NCI-H128 (cell line): Measurements from ENCODE around the gene TM6SF1.
"Not testable (repeated sequence)": the region's sequence is repeated elsewhere in the genome, so short reads cannot be mapped to it uniquely, and the experiment has no call there.

ENCODE experiments used
- DNase-seq: peaks from one replicate; lab custom pipeline; 2025; ENCODE audit not compliant: unreplicated experiment; lab: John Stamatoyannopoulos, UW

TM6SF1 gene

GRCh38 chr15:83115410-83115809, 8.0 kb downstream of the TM6SF1 start:
- no peak for DNase-seq

- DNase-seq: no peak
Observed at GRCh38 chr15:83115831-83116565, 8.6 kb downstream of the TM6SF1 start.

- DNase-seq: no peak
Observed at GRCh38 chr15:83118291-83118827, 10.9 kb downstream of the TM6SF1 start.

GRCh38 chr15:83118968-83119367, 11.5 kb downstream of the TM6SF1 start:
- DNase-seq: no peak

- DNase-seq: no peak
Observed at GRCh38 chr15:83119968-83120581, 12.6 kb downstream of the TM6SF1 start.

- no peak for DNase-seq
Observed at GRCh38 chr15:83123529-83123928, 16.1 kb downstream of the TM6SF1 start.

- no peak for DNase-seq
Observed at GRCh38 chr15:83127547-83128150, 20.2 kb downstream of the TM6SF1 start.

- DNase-seq: no peak
Observed at GRCh38 chr15:83129791-83130190, 22.3 kb downstream of the TM6SF1 start.

GRCh38 chr15:83132861-83133523, 25.5 kb downstream of the TM6SF1 start:
- DNase-seq: no peak

GRCh38 chr15:83142151-83142550, 34.7 kb downstream of the TM6SF1 start:
- DNase-seq: not testable (repeated sequence)

- no peak for DNase-seq
Observed at GRCh38 chr15:83144771-83145170, 37.3 kb downstream of the TM6SF1 start.

- no peak for DNase-seq
Observed at GRCh38 chr15:83153288-83153687, 45.8 kb downstream of the TM6SF1 start.

GRCh38 chr15:83155942-83156341, 48.5 kb downstream of the TM6SF1 start:
- DNase-seq: no peak

- DNase-seq: no peak
Observed at GRCh38 chr15:83158393-83158792, 50.9 kb downstream of the TM6SF1 start.

GRCh38 chr15:83160741-83161140, 53.3 kb downstream of the TM6SF1 start:
- no peak for DNase-seq

GRCh38 chr15:83163032-83163431, 55.6 kb downstream of the TM6SF1 start:
- DNase-seq: no peak

GRCh38 chr15:83164111-83164770, 56.8 kb downstream of the TM6SF1 start:
- DNase-seq: no peak

- no peak for DNase-seq
Observed at GRCh38 chr15:83164771-83165404, 57.4 kb downstream of the TM6SF1 start.

GRCh38 chr15:83166218-83166617, 58.8 kb downstream of the TM6SF1 start:
- no peak for DNase-seq

GRCh38 chr15:83166830-83167229, 59.4 kb downstream of the TM6SF1 start:
- DNase-seq: no peak
